WTC11 (cell line): ENCODE results near the gene MCIDAS.

Source experiments
- CREB1 ChIP-seq: sonication (generic); formaldehyde crosslinking; IDR thresholded peaks from 2 replicates; pipeline ENCODE4 v1.8.0; 2023; ENCODE audit warnings: mild to moderate bottlenecking, missing genetic modification reagents
- CTCF ChIP-seq: fragments of 200-600 bp; IDR thresholded peaks from 2 replicates; pipeline ENCODE4 v1.8.0; 2022; ENCODE audit warnings: antibody characterized with exemption
- IRF2 ChIP-seq: sonication (generic); formaldehyde crosslinking; IDR thresholded peaks from 2 replicates; pipeline ENCODE4 v1.8.0; 2022; ENCODE audit warnings: low read depth, missing genetic modification reagents, borderline replicate concordance
- JAZF1 ChIP-seq: fragments of 250-450 bp; sonication (Bioruptor Pico); IDR thresholded peaks from 2 replicates; pipeline ENCODE4 v1.9.0; 2021; ENCODE audit warnings: moderate library complexity, mild to moderate bottlenecking, inconsistent platforms
- MAX ChIP-seq: sonication (generic); formaldehyde crosslinking; IDR thresholded peaks from 2 replicates; pipeline ENCODE4 v1.8.0; 2022; ENCODE audit warnings: mild to moderate bottlenecking, missing genetic modification reagents
- MLX ChIP-seq: sonication (generic); formaldehyde crosslinking; IDR thresholded peaks from 2 replicates; pipeline ENCODE4 v1.8.1; 2023; ENCODE audit warnings: mild to moderate bottlenecking, missing genetic modification reagents, moderate library complexity
- MYBL2 ChIP-seq: sonication (generic); formaldehyde crosslinking; IDR thresholded peaks from 2 replicates; pipeline ENCODE4 v1.8.1; 2023; ENCODE audit warnings: mild to moderate bottlenecking, moderate library complexity, missing genetic modification reagents
- NFE2L1 ChIP-seq: sonication (generic); formaldehyde crosslinking; IDR thresholded peaks from 2 replicates; pipeline ENCODE4 v1.8.1; 2023; ENCODE audit warnings: missing genetic modification reagents
- USF1 ChIP-seq: sonication (generic); formaldehyde crosslinking; IDR thresholded peaks from 2 replicates; pipeline ENCODE4 v1.8.0; 2022; ENCODE audit warnings: mild to moderate bottlenecking, missing genetic modification reagents
- TF ChIP-seq, protein P1 (sequence below): sonication (generic); formaldehyde crosslinking; IDR thresholded peaks from 2 replicates; pipeline ENCODE4 v1.8.1; 2023; ENCODE audit warnings: mild to moderate bottlenecking, missing genetic modification reagents, moderate library complexity
- TF ChIP-seq, protein P2 (sequence below): sonication (generic); formaldehyde crosslinking; IDR thresholded peaks from 2 replicates; pipeline ENCODE4 v1.8.1; 2023; ENCODE audit warnings: mild to moderate bottlenecking, missing genetic modification reagents
- TF ChIP-seq, protein P3 (sequence below): sonication (generic); formaldehyde crosslinking; IDR thresholded peaks from 2 replicates; pipeline ENCODE4 v1.8.1; 2022; ENCODE audit warnings: low read depth, missing genetic modification reagents, borderline replicate concordance

DNA sequence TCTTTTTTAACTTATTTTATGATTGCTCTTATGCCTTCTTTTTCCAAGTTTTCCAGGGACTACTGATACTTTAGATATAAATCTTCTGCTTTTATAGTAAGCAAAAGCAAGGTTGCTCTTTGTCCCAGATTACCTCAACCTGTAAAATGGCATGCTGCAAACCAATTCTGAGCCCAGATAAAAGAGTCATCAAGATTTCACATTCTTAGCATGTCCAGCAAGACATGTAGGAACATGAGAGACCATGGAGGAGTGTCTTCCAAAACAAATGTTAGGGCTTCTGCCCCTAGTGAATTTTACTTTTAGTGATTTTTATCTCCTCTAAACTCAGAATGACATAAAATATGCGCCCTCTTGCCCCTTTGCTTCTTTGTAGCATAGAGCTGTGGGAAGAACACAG is 47.1 kb downstream of the MCIDAS start:
- TF ChIP-seq MAX (CRISPR knock-in tag) (no peak), MYBL2 (CRISPR knock-in tag) (no peak), CTCF (no peak), CREB1 (CRISPR knock-in tag) (no peak), MLX (CRISPR knock-in tag) (no peak), USF1 (CRISPR knock-in tag) (no peak), NFE2L1 (CRISPR knock-in tag) (no peak), JAZF1 (no peak), IRF2 (CRISPR knock-in tag) (no peak)
- TF ChIP-seq, protein P1, sequence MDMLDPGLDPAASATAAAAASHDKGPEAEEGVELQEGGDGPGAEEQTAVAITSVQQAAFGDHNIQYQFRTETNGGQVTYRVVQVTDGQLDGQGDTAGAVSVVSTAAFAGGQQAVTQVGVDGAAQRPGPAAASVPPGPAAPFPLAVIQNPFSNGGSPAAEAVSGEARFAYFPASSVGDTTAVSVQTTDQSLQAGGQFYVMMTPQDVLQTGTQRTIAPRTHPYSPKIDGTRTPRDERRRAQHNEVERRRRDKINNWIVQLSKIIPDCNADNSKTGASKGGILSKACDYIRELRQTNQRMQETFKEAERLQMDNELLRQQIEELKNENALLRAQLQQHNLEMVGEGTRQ (CRISPR knock-in tag), result no peak
- TF ChIP-seq, protein P2, sequence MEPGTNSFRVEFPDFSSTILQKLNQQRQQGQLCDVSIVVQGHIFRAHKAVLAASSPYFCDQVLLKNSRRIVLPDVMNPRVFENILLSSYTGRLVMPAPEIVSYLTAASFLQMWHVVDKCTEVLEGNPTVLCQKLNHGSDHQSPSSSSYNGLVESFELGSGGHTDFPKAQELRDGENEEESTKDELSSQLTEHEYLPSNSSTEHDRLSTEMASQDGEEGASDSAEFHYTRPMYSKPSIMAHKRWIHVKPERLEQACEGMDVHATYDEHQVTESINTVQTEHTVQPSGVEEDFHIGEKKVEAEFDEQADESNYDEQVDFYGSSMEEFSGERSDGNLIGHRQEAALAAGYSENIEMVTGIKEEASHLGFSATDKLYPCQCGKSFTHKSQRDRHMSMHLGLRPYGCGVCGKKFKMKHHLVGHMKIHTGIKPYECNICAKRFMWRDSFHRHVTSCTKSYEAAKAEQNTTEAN, result no peak
- TF ChIP-seq, protein P3, sequence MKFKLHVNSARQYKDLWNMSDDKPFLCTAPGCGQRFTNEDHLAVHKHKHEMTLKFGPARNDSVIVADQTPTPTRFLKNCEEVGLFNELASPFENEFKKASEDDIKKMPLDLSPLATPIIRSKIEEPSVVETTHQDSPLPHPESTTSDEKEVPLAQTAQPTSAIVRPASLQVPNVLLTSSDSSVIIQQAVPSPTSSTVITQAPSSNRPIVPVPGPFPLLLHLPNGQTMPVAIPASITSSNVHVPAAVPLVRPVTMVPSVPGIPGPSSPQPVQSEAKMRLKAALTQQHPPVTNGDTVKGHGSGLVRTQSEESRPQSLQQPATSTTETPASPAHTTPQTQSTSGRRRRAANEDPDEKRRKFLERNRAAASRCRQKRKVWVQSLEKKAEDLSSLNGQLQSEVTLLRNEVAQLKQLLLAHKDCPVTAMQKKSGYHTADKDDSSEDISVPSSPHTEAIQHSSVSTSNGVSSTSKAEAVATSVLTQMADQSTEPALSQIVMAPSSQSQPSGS, result no peak
